Endothelial cell of umbilical vein (primary cell): Measurements from ENCODE around the gene CYP2A6. TPM values are rescaled to one million over a fixed set of nuclear protein-coding genes. Genes with fewer than 3 reads are reported as not detected.
"Not testable (repeated sequence)": the region's sequence is repeated elsewhere in the genome, so short reads cannot be mapped to it uniquely, and the experiment has no call there.

Experiments used
- BruUV-seq: library from RNA; stranded (reverse); fragments of 400-500 nt; replicated peaks from 2 replicates; lab custom pipeline; 2021; lab: Mats Ljungman, UMichigan
- CTCF ChIA-PET: fragments of 300-600, 350-600 bp; sonication (Branson Sonifier 250); formaldehyde crosslinking; loops from one replicate; lab custom pipeline; 2021; ENCODE audit warnings: antibody characterized with exemption, inconsistent platforms; lab: Charles Lee
- POLR2A ChIA-PET: fragments of 300-600, 350-600 bp; sonication (Branson Sonifier 250); formaldehyde crosslinking; loops from one replicate; lab custom pipeline; 2021; ENCODE audit warnings: antibody characterized with exemption, inconsistent platforms; lab: Charles Lee
- DNase-seq: peaks from one replicate; pipeline ENCODE4 v3.0.0-alpha.2; 2011; ENCODE audit warnings: low read depth, low spot score
- FAIRE-seq: peaks from 2 replicates; lab custom pipeline; 2011; peaks lifted over from hg19 to GRCh38; lab: Jason Lieb, UNC
- H2AFZ ChIP-seq: 2 replicates; pipeline ENCODE4 v1.6.0; 2012; ENCODE audit warnings: low read depth, low read length, control low read depth, inconsistent platforms
- H3K27ac ChIP-seq: 2 replicates; pipeline ENCODE4 v1.5.1; 2011; ENCODE audit warnings: low read depth, mild to moderate bottlenecking, control low read depth, low read length, moderate library complexity; ENCODE audit not compliant: insufficient read depth
- H3K27me3 ChIP-seq, 2 experiments: 2 replicates each; pipeline versions ENCODE4 v1.6.0 to v1.6.1; 2011; ENCODE audit warnings: low read length in 2 of 2, mixed read lengths in 1 of 2; ENCODE audit not compliant: control insufficient read depth in 2 of 2, insufficient read depth in 2 of 2
- H3K36me3 ChIP-seq, 2 experiments: 2 replicates in 1 of 2; 3 replicates in 1 of 2; pipeline ENCODE4 v1.5.1; 2011; ENCODE audit warnings: low read length in 2 of 2, mild to moderate bottlenecking in 1 of 2, moderate library complexity in 1 of 2; ENCODE audit not compliant: control insufficient read depth in 2 of 2, insufficient read depth in 2 of 2; ENCODE audit errors: extremely low read depth in 1 of 2
- H3K4me1 ChIP-seq: 3 replicates; pipeline ENCODE4 v1.5.1; 2011; ENCODE audit warnings: mild to moderate bottlenecking, low read length; ENCODE audit not compliant: control insufficient read depth, insufficient read depth; ENCODE audit errors: extremely low read depth
- H3K4me2 ChIP-seq: 2 replicates; pipeline ENCODE4 v1.6.1; 2011; ENCODE audit warnings: low read length, control low read depth, mixed read lengths; ENCODE audit not compliant: insufficient read depth
- H3K4me3 ChIP-seq, 3 experiments: fragments of 200-600 bp in 1 of 3; sonication (generic), shearing (Covaris generic) in 1 of 3; replicated peaks in 1 of 3; 2 replicates each; pipeline ENCODE4 v1.5.1; 2011 to 2016; ENCODE audit warnings: control low read depth in 3 of 3, low read length in 3 of 3, mild to moderate bottlenecking in 2 of 3, inconsistent platforms in 1 of 3, low read depth in 1 of 3, moderate library complexity in 1 of 3; ENCODE audit not compliant: insufficient read depth in 1 of 3
- H3K79me2 ChIP-seq: 2 replicates; pipeline ENCODE4 v1.6.0; 2012; ENCODE audit warnings: low read length, inconsistent platforms; ENCODE audit not compliant: control insufficient read depth, insufficient read depth
- H3K9ac ChIP-seq: replicated peaks from 2 replicates; pipeline ENCODE3; 2011; ENCODE audit warnings: low read length, control low read depth; ENCODE audit not compliant: insufficient read depth; ENCODE audit errors: extremely low read depth
- H3K9me1 ChIP-seq: replicated peaks from 3 replicates; pipeline ENCODE4 v1.6.0; 2011; ENCODE audit warnings: mild to moderate bottlenecking, low read length; ENCODE audit not compliant: control insufficient read depth, insufficient read depth; ENCODE audit errors: extremely low read depth
- H3K9me3 ChIP-seq: replicated peaks from 2 replicates; pipeline ENCODE4 v1.5.1; 2012; ENCODE audit warnings: low read length, inconsistent platforms; ENCODE audit not compliant: control insufficient read depth, insufficient read depth
- H4K20me1 ChIP-seq: replicated peaks from 2 replicates; pipeline ENCODE3; 2011; ENCODE audit warnings: mild to moderate bottlenecking, low read length; ENCODE audit not compliant: control insufficient read depth, insufficient read depth; ENCODE audit errors: extremely low read depth
- MYC ChIP-seq: IDR thresholded peaks from one replicate; pipeline ENCODE4 v1.6.1; 2011; ENCODE audit warnings: mild to moderate bottlenecking, low read depth, low read length
- POLR2A ChIP-seq: IDR thresholded peaks from 2 replicates; pipeline ENCODE4 v1.6.1; 2012; ENCODE audit warnings: low read depth, mild to moderate bottlenecking, control low read depth, low read length
- POLR2AphosphoS5 ChIP-seq: IDR thresholded peaks from 2 replicates; pipeline ENCODE4 v1.6.1; 2012; ENCODE audit warnings: low read depth, mild to moderate bottlenecking, control low read depth, low read length, moderate library complexity; ENCODE audit not compliant: insufficient read depth
- dilution Hi-C: fragments of 300-500 bp; cut with MboI; formaldehyde crosslinking; loops from one replicate; pipeline ENCODE4 v1.15.0; 2019; ENCODE audit warnings: low sequenced_read_pairs; ENCODE audit not compliant: extremely low pct_ligation_motif_present
- intact Hi-C: fragments of 100-400 bp; cut with micrococcal nuclease; formaldehyde crosslinking; loops from one replicate; pipeline ENCODE4 v1.10.0; 2022
- polyA plus RNA-seq, 4 experiments: library from polyadenylated mRNA; depleted of rRNA in 3 of 4; stranded (reverse) in 3 of 4; unstranded in 1 of 4; fragments of >200 nt; gene quantifications; 2 replicates each; pipeline versions ENCODE4 v1.2.1 to v1.2.3, GENCODE V29; 2011 to 2012; ENCODE audit warnings: missing spikeins in 1 of 4
- total RNA-seq: library from RNA; stranded (reverse); gene quantifications from 2 replicates; pipeline ENCODE4 v1.2.3, GENCODE V29; 2021

CYP2A6 gene
- total and polyA plus RNA-seq, 2 donors (not counting 3 experiments of a cell fraction or from before 2014, with no cell fraction given): not detected

DNA sequence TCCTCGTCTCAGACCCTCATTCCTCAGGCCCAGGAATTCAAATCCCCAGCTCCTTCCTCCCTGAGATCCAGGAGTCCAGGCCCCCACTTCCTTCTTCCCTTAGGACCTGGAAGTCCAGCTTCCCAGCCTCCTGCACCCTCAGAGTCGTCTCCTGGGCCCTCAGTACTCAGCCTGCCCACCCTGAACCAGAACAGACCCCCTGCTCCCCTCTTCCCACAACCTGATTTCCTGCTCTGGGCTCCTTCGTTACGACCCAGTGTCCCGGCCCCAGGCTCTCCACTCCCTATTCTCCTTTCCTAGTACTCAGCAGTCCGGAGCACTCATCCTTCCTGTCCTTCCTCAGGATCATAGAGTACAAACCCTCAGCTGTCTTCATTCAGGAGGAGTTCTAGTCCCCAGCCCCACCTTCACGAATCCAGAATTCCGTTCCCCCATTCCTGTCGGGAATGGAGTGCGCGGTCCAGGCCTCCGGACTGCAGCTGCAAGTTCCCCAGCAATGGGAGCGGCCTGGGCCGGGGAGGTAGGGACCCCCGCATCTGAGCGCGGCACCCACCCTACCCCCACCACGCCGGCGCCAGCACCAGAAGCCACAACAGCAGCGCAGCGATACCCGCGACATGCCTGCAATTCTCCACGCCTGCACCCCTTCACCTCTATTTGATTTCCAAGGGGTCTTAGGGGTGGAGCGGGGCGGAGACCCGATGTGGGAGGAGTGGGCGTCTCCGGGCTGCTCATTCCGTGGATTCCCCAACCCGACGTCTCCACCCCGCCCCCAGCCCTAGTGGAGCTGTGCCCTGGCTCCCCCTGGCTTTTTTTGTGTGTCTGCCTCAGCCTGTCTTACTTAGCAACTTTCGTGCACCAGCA is 38.5 kb downstream of the CYP2A6 start:
- H3K9ac ChIP-seq: no peak overlapping the region
- H3K36me3 ChIP-seq: peaks cover 9 to 23% of the 10 kb centered on the region in 2 experiments
- H3K4me3 ChIP-seq: no peak overlapping the region
- peak; percentile 26 for FAIRE-seq
- H2AFZ ChIP-seq: peak overlapping the region; percentile 42
- H3K27me3 ChIP-seq: peaks cover 3 to 8% of the 10 kb centered on the region in 2 experiments
- no peaks in the 10 kb centered on the region for H4K20me1 ChIP-seq
- POLR2A ChIA-PET: interaction anchor here (0.7 kb wide), 2 partner anchors 34 to 166 kb away, joined by 3 read pairs; partner anchors contain the start of gene RAB4B
- H3K9me1 ChIP-seq: no peaks in the 10 kb centered on the region
- intact Hi-C loops: no loop called here
- peaks cover 16% of the 10 kb centered on the region for H3K79me2 ChIP-seq
- H3K4me1 ChIP-seq: peaks cover 15% of the 10 kb centered on the region
- peak overlapping the region; percentile 30 for H3K4me2 ChIP-seq
- CTCF ChIA-PET: interaction anchor here (0.7 to 2.1 kb wide), 4 partner anchors 8 to 148 kb away, joined by 3 to 5 read pairs (median 4); partner anchors contain the start of gene EGLN2
- no peak overlapping the region for H3K27ac ChIP-seq
- no peak for DNase-seq
- BruUV-seq: TSS peak; percentile 0
- TF ChIP-seq MYC: no peak
- no peaks in the 10 kb centered on the region for H3K9me3 ChIP-seq
- dilution Hi-C loops: no loop called here

DNA sequence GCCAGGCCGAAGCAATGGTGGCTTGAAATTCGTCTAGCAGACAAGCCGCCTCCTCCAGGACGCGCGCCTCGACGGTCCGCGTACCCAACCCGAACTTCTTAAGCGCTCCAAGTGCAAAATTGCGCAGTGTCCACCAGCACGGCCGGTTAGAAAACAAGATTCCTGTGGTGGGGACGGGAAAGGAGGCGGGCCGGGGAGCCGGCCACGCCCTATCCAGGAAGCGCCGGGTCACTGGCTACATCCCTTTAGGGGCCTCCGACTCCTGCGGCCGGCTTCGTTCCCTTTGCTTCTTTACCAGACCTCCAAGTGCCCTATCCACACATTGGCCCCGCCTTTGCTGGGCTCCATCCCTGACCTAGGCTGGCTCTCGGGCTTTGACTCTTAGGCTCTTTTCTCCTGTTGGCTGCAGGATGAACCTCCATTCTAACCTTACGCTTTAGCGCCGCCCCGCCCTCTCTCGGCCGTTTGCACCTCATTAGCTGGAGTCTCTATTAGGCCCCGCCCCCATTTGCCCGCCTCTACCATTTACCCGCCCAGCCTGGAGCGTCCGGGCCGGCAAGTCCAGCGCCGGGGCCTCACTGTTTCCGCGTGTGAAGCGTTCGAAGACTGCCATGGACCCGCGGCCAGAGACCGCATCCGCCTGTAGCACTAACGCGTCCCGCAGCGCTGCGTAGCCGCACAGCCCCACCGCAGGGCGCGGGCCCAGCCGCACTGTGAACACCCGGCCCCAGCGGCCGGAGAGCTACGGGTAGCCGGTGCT is 39.4 kb downstream of the CYP2A6 start:
- H4K20me1 ChIP-seq, H3K9ac ChIP-seq, BruUV-seq, H3K9me3 ChIP-seq, H3K9me1 ChIP-seq, H3K27me3 ChIP-seq, intact Hi-C loops, H3K27ac ChIP-seq, dilution Hi-C loops: not testable (repeated sequence)
- peak overlapping the region; percentile 42 for H2AFZ ChIP-seq
- POLR2A ChIA-PET: interaction anchor here (0.7 kb wide), 1 partner anchor 33 kb away, joined by 3 read pairs; the partner anchor contains the start of gene RAB4B
- DNase-seq (peak; percentile 79), FAIRE-seq (peak; percentile 100)
- CTCF ChIA-PET: interaction anchor here (0.7 to 2.1 kb wide), 3 partner anchors 8 to 148 kb away, joined by 3 to 5 read pairs (median 4); partner anchors contain the start of gene EGLN2
- H3K4me1 ChIP-seq: peaks cover 23% of the 10 kb centered on the region
- peak overlapping the region; percentile 39 for H3K4me2 ChIP-seq
- peak overlapping the region; percentile 15 to 29 (median 24) for H3K4me3 ChIP-seq
- peaks cover 23% of the 10 kb centered on the region for H3K79me2 ChIP-seq
- H3K36me3 ChIP-seq: peaks cover 9 to 23% of the 10 kb centered on the region in 2 experiments
- TF ChIP-seq POLR2AphosphoS5 (peak; percentile 34), POLR2A (peak; percentile 40)
